DOHH2 (cell line): ENCODE results near the gene GRHPR.
A peak's percentile ranks its signal among the peaks of the same experiment; 100 is the strongest.
"Not testable (repeated sequence)": the region's sequence is repeated elsewhere in the genome, so short reads cannot be mapped to it uniquely, and the experiment has no call there.

Experiments
- H3F3A ChIP-seq: fragments of 200-600 bp; sonication (generic), shearing (Covaris generic); 2 replicates; pipeline ENCODE4 v1.6.0; 2016; ENCODE audit warnings: antibody characterized with exemption, mild to moderate bottlenecking; ENCODE audit not compliant: control insufficient read depth, insufficient read depth
- H3K27ac ChIP-seq: fragments of 200-600 bp; sonication (generic); 2 replicates; pipeline ENCODE4 v1.5.1; 2014; ENCODE audit warnings: low read depth, mild to moderate bottlenecking, low read length, moderate library complexity
- H3K27me3 ChIP-seq: fragments of 200-600 bp; sonication (generic); 2 replicates; pipeline ENCODE4 v1.6.1; 2014; ENCODE audit warnings: mild to moderate bottlenecking, low read length, mixed read lengths; ENCODE audit not compliant: control insufficient read depth
- H3K36me3 ChIP-seq: fragments of 200-600 bp; sonication (generic); 2 replicates; pipeline ENCODE4 v1.6.1; 2014; ENCODE audit warnings: mild to moderate bottlenecking, low read length, moderate library complexity, mixed read lengths; ENCODE audit not compliant: control insufficient read depth
- H3K4me1 ChIP-seq: fragments of 200-600 bp; sonication (generic); 2 replicates; pipeline ENCODE4 v1.6.1; 2014; ENCODE audit warnings: mild to moderate bottlenecking, low read length, mixed read lengths; ENCODE audit not compliant: control insufficient read depth
- H3K4me2 ChIP-seq: fragments of 200-600 bp; sonication (generic); 2 replicates; pipeline ENCODE4 v1.6.0; 2014; ENCODE audit warnings: mild to moderate bottlenecking, low read length, moderate library complexity
- H3K4me3 ChIP-seq: fragments of 200-600 bp; sonication (generic); 2 replicates; pipeline ENCODE4 v1.5.1; 2014; ENCODE audit warnings: mild to moderate bottlenecking, low read length, mixed read lengths
- H3K79me2 ChIP-seq: fragments of 200-600 bp; sonication (generic); 2 replicates; pipeline ENCODE4 v1.6.1; 2014; ENCODE audit warnings: mild to moderate bottlenecking, low read length, mixed read lengths; ENCODE audit not compliant: control insufficient read depth
- H3K9me2 ChIP-seq: fragments of 200-600 bp; sonication (generic); replicated peaks from 2 replicates; pipeline ENCODE4 v1.6.1; 2014; ENCODE audit warnings: mild to moderate bottlenecking, low read length, mixed read lengths; ENCODE audit not compliant: control insufficient read depth
- H3K9me3 ChIP-seq: fragments of 200-600 bp; sonication (generic); 2 replicates; pipeline ENCODE4 v1.6.1; 2014; ENCODE audit warnings: antibody characterized with exemption, low read length, mixed read lengths; ENCODE audit not compliant: control insufficient read depth, insufficient read depth
- H4K20me1 ChIP-seq: fragments of 200-600 bp; sonication (generic); 2 replicates; pipeline ENCODE4 v1.6.0; 2014; ENCODE audit warnings: low read depth, mild to moderate bottlenecking, antibody characterized with exemption, low read length, moderate library complexity; ENCODE audit not compliant: control insufficient read depth, insufficient read depth
- CTCF ChIP-seq: fragments of 200-600 bp; sonication (generic); IDR thresholded peaks from one replicate; pipeline ENCODE4 v1.5.1; 2014; ENCODE audit warnings: antibody characterized with exemption, mild to moderate bottlenecking, low read depth, low read length; ENCODE audit not compliant: poor library complexity, severe bottlenecking
- EZH2phosphoT487 ChIP-seq: fragments of 200-600 bp; sonication (generic); IDR thresholded peaks from 2 replicates; pipeline ENCODE4 v1.6.1; 2017; ENCODE audit warnings: borderline replicate concordance, mild to moderate bottlenecking, antibody characterized with exemption, low read length, moderate library complexity, mixed read lengths

GRHPR gene

GRCh38 chr9:37465249-37466036 lies 42.9 kb downstream of the GRHPR start, which contains the start of gene ZBTB5:
Gene ZBTB5, minus strand, starts transcription at chr9:37465450. Its CDS starts 22,899 bp downstream, at chr9:37442551.
- H3F3A ChIP-seq, result peaks cover 4% of the 10 kb centered on the region; the same call in 1 of the 2 replicates
- H3K4me3 ChIP-seq, result peak within 1 kb of the TSS; percentile 98
- no peak for TF ChIP-seq CTCF
- no peak for TF ChIP-seq EZH2phosphoT487
- peaks cover 46% of the 10 kb centered on the region for H3K79me2 ChIP-seq
- no peaks in the 10 kb centered on the region for H3K9me2 ChIP-seq
- peak within 1 kb of the TSS; percentile 99 for H3K4me2 ChIP-seq
- peaks cover 34% of the 10 kb centered on the region for H3K4me1 ChIP-seq
- no peaks in the 10 kb centered on the region for H3K9me3 ChIP-seq
- H4K20me1 ChIP-seq, result 0 out of 2 replicates have a peak, but pooled peaks cover 6% of the 10 kb centered on the region
- no peaks in the 10 kb centered on the region for H3K27me3 ChIP-seq
- peaks cover 14% of the 10 kb centered on the region; the same call in 1 of the 2 replicates for H3K36me3 ChIP-seq
- peak within 1 kb of the TSS; percentile 74 for H3K27ac ChIP-seq

- H3K27ac ChIP-seq, result peak overlapping the region; percentile 74
- no peaks in the 10 kb centered on the region for H3K9me2 ChIP-seq
- peaks cover 14% of the 10 kb centered on the region; the same call in 1 of the 2 replicates for H3K36me3 ChIP-seq
- H3K4me2 ChIP-seq, result peak overlapping the region; percentile 99
- no peak for TF ChIP-seq CTCF
- no peak for TF ChIP-seq EZH2phosphoT487
- no peaks in the 10 kb centered on the region for H3K27me3 ChIP-seq
- peaks cover 7% of the 10 kb centered on the region for H3F3A ChIP-seq
- 0 out of 2 replicates have a peak, but pooled peaks cover 6% of the 10 kb centered on the region for H4K20me1 ChIP-seq
- H3K4me1 ChIP-seq, result peaks cover 34% of the 10 kb centered on the region
- H3K79me2 ChIP-seq, result peaks cover 39% of the 10 kb centered on the region
- H3K9me3 ChIP-seq, result no peaks in the 10 kb centered on the region
- peak overlapping the region; percentile 98 for H3K4me3 ChIP-seq
Measured at GRCh38 chr9:37466037-37466709, 43.7 kb downstream of the GRHPR start.

- H4K20me1 ChIP-seq, H3K9me2 ChIP-seq, H3K27me3 ChIP-seq, H3K27ac ChIP-seq, H3K4me2 ChIP-seq, H3K9me3 ChIP-seq, H3K4me3 ChIP-seq: not testable (repeated sequence)
- H3K36me3 ChIP-seq, result peaks cover 14% of the 10 kb centered on the region; the same call in 1 of the 2 replicates
- H3K79me2 ChIP-seq, result peaks cover 25% of the 10 kb centered on the region
- H3K4me1 ChIP-seq, result peaks cover 31% of the 10 kb centered on the region
- peaks cover 12% of the 10 kb centered on the region for H3F3A ChIP-seq
Measured at GRCh38 chr9:37467530-37467929, 45.0 kb downstream of the GRHPR start.
